HG03095 (cell line): ENCODE measurements around the gene RABGAP1L.
"Not testable (repeated sequence)": the region's sequence is repeated elsewhere in the genome, so short reads cannot be mapped to it uniquely, and the experiment has no call there.

ENCODE experiments used
- ATAC-seq: cut with Tn5 transposase; IDR thresholded peaks from one replicate; pipeline ENCODE4 v1.9.1; 2021; ENCODE audit warnings: moderate library complexity; ENCODE audit not compliant: unreplicated experiment

Gene RABGAP1L

GRCh38 chr1:174649572-174649971 lies 490.3 kb downstream of the RABGAP1L start:
- ATAC-seq = not testable (repeated sequence)

- ATAC-seq = no peak
Measured at GRCh38 chr1:174652569-174653280, 493.4 kb downstream of the RABGAP1L start.

DNA sequence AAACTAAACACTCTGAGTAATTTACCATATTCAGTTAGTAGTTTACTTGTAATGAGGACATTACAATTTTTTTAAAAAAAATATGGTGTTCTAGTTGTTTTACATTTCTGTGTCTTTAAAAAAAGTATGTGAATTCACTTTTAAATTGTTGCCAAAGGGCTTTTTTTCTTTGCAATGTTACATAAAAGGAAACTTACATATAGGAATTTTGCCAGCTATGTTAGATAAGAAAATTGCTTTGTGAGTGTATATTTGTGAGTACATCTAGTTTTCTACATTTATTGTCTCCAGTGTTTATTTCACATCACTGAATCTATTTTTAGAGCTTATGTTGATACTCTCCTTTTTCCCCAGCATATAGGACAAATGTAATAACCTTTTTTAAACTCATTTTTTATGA lies 495.2 kb downstream of the RABGAP1L start:
- no peak for ATAC-seq

DNA sequence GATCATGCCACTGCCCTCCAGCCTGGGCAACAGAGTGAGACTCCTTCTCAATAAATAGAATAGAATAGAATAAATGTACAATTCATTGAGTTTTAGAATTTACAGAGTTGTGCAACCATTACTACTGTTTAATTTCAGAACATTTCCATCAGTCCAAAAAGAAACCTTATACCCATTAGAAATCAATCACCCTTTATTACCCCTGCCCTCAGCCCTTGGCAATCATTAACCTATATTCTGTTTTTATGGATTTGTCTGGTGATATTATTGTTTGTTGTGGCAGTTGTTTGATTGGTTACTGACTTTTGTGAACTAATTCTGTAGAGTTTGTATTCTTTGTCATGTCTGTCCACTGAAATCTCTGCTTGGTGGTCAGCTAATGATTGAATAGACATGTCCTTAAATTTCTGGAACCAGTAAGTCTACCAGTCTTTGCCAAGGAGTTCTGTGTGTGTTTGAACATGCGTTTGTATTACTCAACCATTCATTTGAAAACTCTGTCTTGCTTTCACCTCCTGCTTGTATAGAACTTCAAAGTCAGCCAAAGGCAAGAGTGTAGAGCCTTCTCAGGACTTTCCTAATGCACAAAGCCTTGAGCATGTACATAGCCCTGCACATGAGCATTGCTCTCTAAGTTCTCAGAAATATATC lies 497.2 kb downstream of the RABGAP1L start:
- no peak for ATAC-seq

DNA sequence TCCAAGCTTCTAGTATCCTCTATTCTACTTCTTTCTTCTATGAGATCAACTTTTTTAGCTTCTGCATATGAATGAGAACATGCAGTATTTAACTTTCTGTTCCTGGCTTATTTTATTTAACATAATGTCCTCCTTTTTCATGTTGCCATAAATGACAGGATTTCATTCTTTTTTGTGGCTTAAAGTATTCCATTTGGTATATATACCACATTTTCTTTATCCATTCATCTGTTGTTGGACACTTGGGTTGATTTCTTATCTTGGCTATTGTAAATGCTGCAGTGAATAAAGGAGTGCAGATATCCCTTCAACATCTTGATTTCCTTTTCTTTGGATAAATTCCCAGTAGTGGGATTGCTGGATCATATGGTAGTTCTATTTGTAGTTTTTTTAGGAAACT lies 498.1 kb downstream of the RABGAP1L start:
- no peak for ATAC-seq

DNA sequence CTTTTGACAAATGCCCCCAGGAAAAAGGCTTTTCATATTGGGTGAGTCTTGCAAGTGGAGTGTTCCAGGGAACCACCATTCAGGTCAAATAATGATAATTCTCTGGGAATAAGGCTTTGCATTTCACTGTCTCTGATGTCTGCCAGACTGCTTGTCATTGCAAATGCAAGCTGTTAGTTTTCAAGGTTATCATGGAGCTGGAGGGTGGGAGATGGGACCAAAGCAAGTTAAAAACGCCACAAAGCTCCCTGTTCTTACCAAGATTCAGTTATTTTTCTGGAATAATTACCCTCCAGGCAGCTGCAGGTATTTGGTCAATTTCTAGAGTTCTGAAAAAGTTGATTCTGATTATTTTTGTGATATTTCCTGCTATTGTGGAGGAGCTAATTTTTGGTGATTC lies 498.6 kb downstream of the RABGAP1L start:
- no peak for ATAC-seq

DNA sequence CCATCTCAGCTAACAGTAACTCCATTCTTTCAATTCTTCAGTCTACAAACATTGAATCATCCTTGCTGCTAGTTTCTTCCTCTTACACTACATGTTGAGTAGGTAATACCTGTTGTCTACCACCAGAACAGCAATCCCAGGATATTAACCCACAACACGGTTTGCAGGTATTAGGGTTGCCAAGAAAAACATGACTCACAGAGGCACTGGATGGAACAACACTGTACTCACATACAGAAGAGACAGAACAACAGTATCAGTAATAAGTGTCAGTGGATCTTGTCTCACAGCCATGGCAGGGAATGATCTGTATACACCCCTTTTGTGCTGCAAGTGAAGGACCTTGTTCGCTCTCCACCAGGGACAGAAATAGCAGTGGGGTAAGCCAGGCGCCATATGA lies 500.5 kb downstream of the RABGAP1L start:
- ATAC-seq = no peak

DNA sequence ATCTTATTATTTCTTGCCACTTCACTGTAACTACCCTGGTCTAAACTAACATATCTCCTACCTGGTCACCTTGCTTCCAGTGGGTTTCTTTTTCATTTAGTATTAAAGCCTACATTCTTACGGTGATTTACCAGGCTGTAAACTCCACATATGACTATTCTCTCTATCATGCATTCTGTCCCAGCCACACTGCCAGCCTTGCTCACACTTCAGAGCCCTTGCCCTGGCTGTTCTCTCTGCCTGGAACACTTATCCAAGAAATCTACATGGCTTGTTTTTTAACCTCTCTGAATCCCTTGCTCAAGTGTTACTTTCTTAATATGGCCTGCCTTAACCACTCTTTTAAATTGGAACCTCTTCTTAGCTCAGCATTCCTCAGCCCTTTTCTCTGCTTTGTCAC lies 501.2 kb downstream of the RABGAP1L start:
- ATAC-seq = no peak

GRCh38 chr1:174663358-174663757 lies 504.0 kb downstream of the RABGAP1L start:
- no peak for ATAC-seq

DNA sequence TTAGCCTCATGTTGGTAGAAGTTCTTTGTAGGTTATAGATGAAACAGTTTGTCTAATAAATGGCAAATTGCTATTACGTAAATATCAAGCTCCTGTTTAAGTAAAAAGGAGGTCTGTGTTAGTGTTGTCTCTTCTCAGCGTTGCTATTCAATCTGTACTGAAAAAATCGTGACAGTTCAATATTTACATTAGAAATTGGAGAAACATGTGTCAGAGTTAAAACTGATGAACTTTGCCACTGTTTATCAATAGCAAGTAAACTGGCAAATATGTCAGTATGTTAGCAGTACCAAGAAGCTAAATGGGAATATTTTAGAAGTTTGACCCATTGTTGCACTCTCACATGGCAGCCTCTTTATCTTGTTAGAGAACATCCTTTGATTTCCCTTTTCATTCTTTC lies 506.9 kb downstream of the RABGAP1L start:
- no peak for ATAC-seq

GRCh38 chr1:174671826-174672225 lies 512.5 kb downstream of the RABGAP1L start:
- no peak for ATAC-seq

- ATAC-seq = no peak
Measured at GRCh38 chr1:174676856-174677255, 517.5 kb downstream of the RABGAP1L start.

DNA sequence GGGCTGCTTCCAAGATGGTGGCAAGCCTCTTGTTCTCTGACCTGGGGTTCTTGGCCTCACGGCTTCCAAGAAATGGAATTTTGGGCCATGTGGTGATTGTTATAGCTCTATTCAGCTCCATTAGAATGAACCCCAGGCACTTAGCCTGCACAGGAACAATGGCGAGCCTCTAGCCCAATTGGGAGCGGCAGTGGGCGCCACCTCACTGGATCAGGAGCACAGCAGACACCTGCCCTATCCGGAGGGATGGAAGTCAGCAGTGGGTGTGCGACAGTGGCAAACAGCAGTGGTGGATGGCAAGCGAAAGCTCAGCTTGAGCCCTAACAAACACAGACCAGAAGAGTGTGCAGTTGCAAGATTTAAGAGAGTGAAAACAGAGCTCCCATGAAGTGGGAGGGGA lies 519.3 kb downstream of the RABGAP1L start:
- ATAC-seq = no peak

- no peak for ATAC-seq
Measured at GRCh38 chr1:174680101-174680500, 520.8 kb downstream of the RABGAP1L start.

- no peak for ATAC-seq
Measured at GRCh38 chr1:174682419-174683008, 523.2 kb downstream of the RABGAP1L start.

- ATAC-seq = no peak
Measured at GRCh38 chr1:174686213-174686612, 526.9 kb downstream of the RABGAP1L start.

- no peak for ATAC-seq
Measured at GRCh38 chr1:174689524-174689923, 530.2 kb downstream of the RABGAP1L start.

GRCh38 chr1:174690266-174690665 lies 530.9 kb downstream of the RABGAP1L start:
- ATAC-seq = no peak

- no peak for ATAC-seq
Measured at GRCh38 chr1:174692313-174692712, 533.0 kb downstream of the RABGAP1L start.

- ATAC-seq = no peak
Measured at GRCh38 chr1:174693085-174693484, 533.8 kb downstream of the RABGAP1L start.

DNA sequence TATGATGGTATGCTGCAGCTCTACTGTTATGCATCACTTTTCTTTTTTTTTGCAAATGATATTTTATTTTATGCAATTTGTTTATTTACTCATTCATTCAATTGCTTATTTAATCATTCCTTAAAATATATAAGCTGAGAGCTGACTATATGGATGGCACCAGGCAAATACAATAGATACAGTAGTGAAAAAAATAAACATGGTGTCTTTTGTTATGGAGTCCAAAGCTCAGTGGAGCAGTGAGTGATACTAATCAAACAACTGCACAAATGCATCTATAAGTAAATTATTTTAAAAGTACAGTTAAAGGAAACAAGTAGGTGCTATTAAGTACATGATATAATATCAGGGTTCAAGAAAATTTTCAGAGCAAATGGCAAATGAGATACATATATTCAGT lies 534.2 kb downstream of the RABGAP1L start:
- ATAC-seq = not testable (repeated sequence)
